ENCODE measurements around the gene MCFD2. TPM values are rescaled to one million over a fixed set of nuclear protein-coding genes. Genes with fewer than 3 reads are reported as not detected.

Gene MCFD2
- total and polyA plus RNA-seq, 3 donors from 2014 or later, result 65.4 to 74.5 (median 67.6) TPM

DNA sequence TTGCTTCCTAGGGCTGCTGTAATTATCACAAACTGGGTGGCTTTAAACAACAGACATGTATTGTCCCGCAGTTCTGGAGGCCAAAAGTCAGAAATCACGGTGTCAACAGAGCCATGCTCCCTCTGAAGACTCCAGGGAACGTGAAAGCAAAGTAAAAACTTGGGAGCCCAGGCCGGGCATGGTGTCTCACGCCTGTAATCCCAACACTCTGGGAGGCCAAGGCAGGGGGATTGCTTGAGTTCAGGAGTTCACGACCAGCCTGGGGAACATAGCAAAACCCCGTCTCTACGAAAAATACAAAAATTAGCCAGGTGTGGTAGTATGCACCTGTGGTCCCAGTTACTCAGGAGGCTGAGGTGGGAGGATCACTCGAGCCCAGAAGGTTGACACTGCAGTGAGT lies 63.5 kb downstream of the MCFD2 start:
- H3K27me3 ChIP-seq, result no peaks in the 10 kb centered on the region
- no peak overlapping the region for H3K4me3 ChIP-seq
- H3K27ac ChIP-seq, result no peak overlapping the region
- H3K9me3 ChIP-seq, result no peaks in the 10 kb centered on the region
- intact Hi-C loops (cut with DNase I; ENCODE audit: low total_unique reads), result no loop called here
- H3K36me3 ChIP-seq (ENCODE audit: low read depth, missing control alignments), result no peaks in the 10 kb centered on the region
- peaks cover 47% of the 10 kb centered on the region for H3K4me1 ChIP-seq
- no peak for TF ChIP-seq POLR2A (IDR thresholded peaks at IDR 0.05)
- TF ChIP-seq, protein P1, sequence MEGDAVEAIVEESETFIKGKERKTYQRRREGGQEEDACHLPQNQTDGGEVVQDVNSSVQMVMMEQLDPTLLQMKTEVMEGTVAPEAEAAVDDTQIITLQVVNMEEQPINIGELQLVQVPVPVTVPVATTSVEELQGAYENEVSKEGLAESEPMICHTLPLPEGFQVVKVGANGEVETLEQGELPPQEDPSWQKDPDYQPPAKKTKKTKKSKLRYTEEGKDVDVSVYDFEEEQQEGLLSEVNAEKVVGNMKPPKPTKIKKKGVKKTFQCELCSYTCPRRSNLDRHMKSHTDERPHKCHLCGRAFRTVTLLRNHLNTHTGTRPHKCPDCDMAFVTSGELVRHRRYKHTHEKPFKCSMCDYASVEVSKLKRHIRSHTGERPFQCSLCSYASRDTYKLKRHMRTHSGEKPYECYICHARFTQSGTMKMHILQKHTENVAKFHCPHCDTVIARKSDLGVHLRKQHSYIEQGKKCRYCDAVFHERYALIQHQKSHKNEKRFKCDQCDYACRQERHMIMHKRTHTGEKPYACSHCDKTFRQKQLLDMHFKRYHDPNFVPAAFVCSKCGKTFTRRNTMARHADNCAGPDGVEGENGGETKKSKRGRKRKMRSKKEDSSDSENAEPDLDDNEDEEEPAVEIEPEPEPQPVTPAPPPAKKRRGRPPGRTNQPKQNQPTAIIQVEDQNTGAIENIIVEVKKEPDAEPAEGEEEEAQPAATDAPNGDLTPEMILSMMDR (IDR thresholded peaks at IDR 0.05), result no peak
- no peak for DNase-seq
- 84 to 96% methylated on average over 9 of the region's 9 CpGs for WGBS, 2 donors

Small RNA genes lying within 50 kb of the gene (small RNA-seq; reads per million reads assigned to genes)
- gene AC093732.2, result 0 reads per million in 2 donors

Other genes with a start within 250 kb of the MCFD2 start
- gene SOCS5, start 216.5 kb downstream of the MCFD2 start, total RNA-seq, result 10 to 100 TPM; 29.5 to 32.0 TPM
- gene SOCS5, start 216.5 kb downstream of the MCFD2 start, polyA plus RNA-seq (ENCODE audit: insufficient read depth, low read depth, low replicate concordance), result 19.4 TPM
- gene TTC7A, start 25.4 kb upstream of the MCFD2 start, total RNA-seq, result 100 to 1,000 TPM in 1 of 2 donors, 10 to 100 TPM in 1; 96.7 to 171 TPM
- 111 TPM for gene TTC7A, start 25.4 kb upstream of the MCFD2 start, polyA plus RNA-seq (ENCODE audit: insufficient read depth, low read depth, low replicate concordance)
- 1 to 10 TPM; 3.0 to 8.5 TPM for gene STPG4, start 239.5 kb upstream of the MCFD2 start, total RNA-seq
- gene STPG4, start 239.5 kb upstream of the MCFD2 start, polyA plus RNA-seq (ENCODE audit: insufficient read depth, low read depth, low replicate concordance), result 19.4 TPM

Data from testis (tissue), 3 donors.